GM23338 (cell line): ENCODE results near the gene BMX. TPM values are rescaled to one million over a fixed set of nuclear protein-coding genes. Genes with fewer than 3 reads are reported as not detected.

ENCODE experiments used
- ATAC-seq: fragments of 200-7000 bp; cut with Tn5 transposase; 3 replicates; pipeline ENCODE4 v1.9.1; 2020
- DNase-seq: peaks from one replicate; pipeline ENCODE4 v3.0.0-alpha.2; 2015; ENCODE audit warnings: low spot score
- H2AFZ ChIP-seq: fragments of 200-600 bp; sonication (generic); 2 replicates; pipeline ENCODE4 v1.8.0; 2016; ENCODE audit warnings: antibody characterized with exemption, mild to moderate bottlenecking, moderate library complexity
- H3F3A ChIP-seq: fragments of 200-600 bp; sonication (generic); replicated peaks from 2 replicates; pipeline ENCODE4 v1.8.0; 2017; ENCODE audit warnings: antibody characterized with exemption, mixed run types, low read depth
- H3K27ac ChIP-seq: fragments of 200-600 bp; sonication (generic); 2 replicates; pipeline ENCODE4 v1.6.1; 2016; ENCODE audit warnings: low read depth
- H3K27me3 ChIP-seq: fragments of 200-600 bp; sonication (generic); 2 replicates; pipeline ENCODE4 v1.8.0; 2016; ENCODE audit warnings: mild to moderate bottlenecking, mixed run types, moderate library complexity; ENCODE audit not compliant: insufficient read depth
- H3K36me3 ChIP-seq: fragments of 200-600 bp; sonication (generic); 2 replicates; pipeline ENCODE4 v1.8.0; 2016; ENCODE audit warnings: mild to moderate bottlenecking; ENCODE audit not compliant: insufficient read depth
- H3K4me1 ChIP-seq: fragments of 200-600 bp; sonication (generic); 2 replicates; pipeline ENCODE4 v1.8.0; 2016; ENCODE audit warnings: mild to moderate bottlenecking, moderate library complexity; ENCODE audit not compliant: insufficient read depth
- H3K4me2 ChIP-seq: fragments of 200-600 bp; sonication (generic); 2 replicates; pipeline ENCODE4 v1.7.1; 2017; ENCODE audit warnings: mixed run types
- H3K4me3 ChIP-seq: fragments of 200-600 bp; sonication (generic); 2 replicates; pipeline ENCODE4 v1.6.1; 2016; ENCODE audit warnings: mixed run types
- H3K79me2 ChIP-seq: fragments of 200-600 bp; sonication (generic); replicated peaks from 2 replicates; pipeline ENCODE4 v1.8.0; 2017; ENCODE audit warnings: mild to moderate bottlenecking; ENCODE audit not compliant: insufficient read depth
- H3K9me2 ChIP-seq: fragments of 200-600 bp; sonication (generic); 2 replicates; pipeline ENCODE4 v1.8.0; 2017; ENCODE audit not compliant: insufficient read depth
- H4K20me1 ChIP-seq: fragments of 200-600 bp; sonication (generic); replicated peaks from 2 replicates; pipeline ENCODE4 v1.8.0; 2017; ENCODE audit warnings: mild to moderate bottlenecking; ENCODE audit not compliant: insufficient read depth
- H3K27ac Mint-ChIP-seq: 2 replicates; pipeline ENCODE4 v1.8.0; 2020; ENCODE audit warnings: inconsistent platforms, mild to moderate bottlenecking, moderate library complexity, mixed read lengths
- H3K27me3 Mint-ChIP-seq: 3 replicates; pipeline ENCODE4 v1.8.0; 2022; ENCODE audit warnings: low read depth, mild to moderate bottlenecking, moderate library complexity, mixed read lengths, inconsistent platforms; ENCODE audit not compliant: insufficient read depth, poor library complexity
- H3K36me3 Mint-ChIP-seq: 3 replicates; pipeline ENCODE4 v1.8.0; 2021; ENCODE audit warnings: low read depth, mild to moderate bottlenecking, inconsistent platforms, moderate library complexity, mixed read lengths
- H3K4me1 Mint-ChIP-seq: 3 replicates; pipeline ENCODE4 v1.8.0; 2020; ENCODE audit warnings: mild to moderate bottlenecking, inconsistent platforms, mixed read lengths
- H3K4me3 Mint-ChIP-seq: 3 replicates; pipeline ENCODE4 v1.8.0; 2021; ENCODE audit warnings: moderate library complexity, mild to moderate bottlenecking, inconsistent platforms, mixed read lengths
- H3K9me3 Mint-ChIP-seq: 3 replicates; pipeline ENCODE4 v1.8.0; 2020; ENCODE audit warnings: moderate library complexity, mild to moderate bottlenecking, inconsistent platforms, mixed read lengths
- EZH2 ChIP-seq: fragments of 200-600 bp; sonication (generic); IDR thresholded peaks from one replicate; pipeline ENCODE4 v1.8.0; 2017; ENCODE audit warnings: antibody characterized with exemption, mild to moderate bottlenecking, low read depth; ENCODE audit not compliant: unreplicated experiment
- EZH2phosphoT487 ChIP-seq: fragments of 200-600 bp; sonication (generic); IDR thresholded peaks from one replicate; pipeline ENCODE4 v1.8.1; 2018; ENCODE audit warnings: antibody characterized with exemption; ENCODE audit not compliant: unreplicated experiment
- NANOG ChIP-seq: IDR thresholded peaks from 2 replicates; pipeline ENCODE4 v1.6.1; 2016; ENCODE audit warnings: antibody characterized with exemption, borderline replicate concordance
- STAT1 ChIP-seq: IDR thresholded peaks from one replicate; pipeline ENCODE4 v1.6.1; 2016; ENCODE audit warnings: antibody characterized with exemption; ENCODE audit not compliant: unreplicated experiment
- ZNF114 ChIP-seq: fragments of 250-450 bp; sonication (Bioruptor Pico); IDR thresholded peaks from 2 replicates; pipeline ENCODE4 v1.5.0; 2020; ENCODE audit warnings: mild to moderate bottlenecking, moderate library complexity
- polyA plus RNA-seq: library from polyadenylated mRNA; unstranded; fragments of >200 nt; fragmentation: Nextera tagmentation; extraction: Ambion mirVana; gene quantifications from 2 replicates; pipeline ENCODE4 v1.2.1, GENCODE V29; 2016
- total RNA-seq: library from RNA; depleted of rRNA; stranded (reverse); fragments of >200 nt; shearing (Covaris generic); gene quantifications from 2 replicates; pipeline ENCODE4 v1.2.3, GENCODE V29; 2014
- TF ChIP-seq, protein P1 (sequence below): IDR thresholded peaks from one replicate; pipeline ENCODE4 v1.6.1; 2018; ENCODE audit warnings: antibody characterized with exemption; ENCODE audit not compliant: unreplicated experiment
- TF ChIP-seq, protein P2 (sequence below): fragments of 250-450 bp; sonication (Bioruptor Pico); IDR thresholded peaks from 2 replicates; pipeline ENCODE4 v1.5.0; 2020; ENCODE audit warnings: mild to moderate bottlenecking, moderate library complexity

Gene BMX
- total and polyA plus RNA-seq, 2 experiments from 2014 or later: not detected

DNA sequence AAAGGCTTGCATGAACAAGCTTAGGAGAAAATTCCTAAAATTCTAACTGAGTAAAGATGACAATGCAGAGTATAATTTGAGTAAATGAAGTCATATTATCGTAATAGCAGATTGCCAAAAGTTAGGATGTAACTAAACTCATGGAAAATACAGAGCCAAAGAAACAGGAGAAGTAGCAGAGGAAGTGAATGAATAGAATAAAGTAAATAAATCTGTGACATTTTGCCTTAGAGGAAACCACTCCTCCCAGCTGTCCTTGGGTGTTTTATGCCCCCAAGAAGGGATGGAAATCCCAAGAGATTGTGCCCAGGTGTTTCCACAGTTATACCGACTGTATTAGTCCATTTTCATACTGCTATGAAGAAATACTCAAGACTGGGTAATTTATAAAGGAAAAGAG is 1.9 kb upstream of the BMX start (continued):
- TF ChIP-seq NANOG (no peak), ZNF114 (CRISPR knock-in tag) (no peak), EZH2phosphoT487 (no peak)
- TF ChIP-seq, protein P1, sequence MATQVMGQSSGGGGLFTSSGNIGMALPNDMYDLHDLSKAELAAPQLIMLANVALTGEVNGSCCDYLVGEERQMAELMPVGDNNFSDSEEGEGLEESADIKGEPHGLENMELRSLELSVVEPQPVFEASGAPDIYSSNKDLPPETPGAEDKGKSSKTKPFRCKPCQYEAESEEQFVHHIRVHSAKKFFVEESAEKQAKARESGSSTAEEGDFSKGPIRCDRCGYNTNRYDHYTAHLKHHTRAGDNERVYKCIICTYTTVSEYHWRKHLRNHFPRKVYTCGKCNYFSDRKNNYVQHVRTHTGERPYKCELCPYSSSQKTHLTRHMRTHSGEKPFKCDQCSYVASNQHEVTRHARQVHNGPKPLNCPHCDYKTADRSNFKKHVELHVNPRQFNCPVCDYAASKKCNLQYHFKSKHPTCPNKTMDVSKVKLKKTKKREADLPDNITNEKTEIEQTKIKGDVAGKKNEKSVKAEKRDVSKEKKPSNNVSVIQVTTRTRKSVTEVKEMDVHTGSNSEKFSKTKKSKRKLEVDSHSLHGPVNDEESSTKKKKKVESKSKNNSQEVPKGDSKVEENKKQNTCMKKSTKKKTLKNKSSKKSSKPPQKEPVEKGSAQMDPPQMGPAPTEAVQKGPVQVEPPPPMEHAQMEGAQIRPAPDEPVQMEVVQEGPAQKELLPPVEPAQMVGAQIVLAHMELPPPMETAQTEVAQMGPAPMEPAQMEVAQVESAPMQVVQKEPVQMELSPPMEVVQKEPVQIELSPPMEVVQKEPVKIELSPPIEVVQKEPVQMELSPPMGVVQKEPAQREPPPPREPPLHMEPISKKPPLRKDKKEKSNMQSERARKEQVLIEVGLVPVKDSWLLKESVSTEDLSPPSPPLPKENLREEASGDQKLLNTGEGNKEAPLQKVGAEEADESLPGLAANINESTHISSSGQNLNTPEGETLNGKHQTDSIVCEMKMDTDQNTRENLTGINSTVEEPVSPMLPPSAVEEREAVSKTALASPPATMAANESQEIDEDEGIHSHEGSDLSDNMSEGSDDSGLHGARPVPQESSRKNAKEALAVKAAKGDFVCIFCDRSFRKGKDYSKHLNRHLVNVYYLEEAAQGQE: no peak

DNA sequence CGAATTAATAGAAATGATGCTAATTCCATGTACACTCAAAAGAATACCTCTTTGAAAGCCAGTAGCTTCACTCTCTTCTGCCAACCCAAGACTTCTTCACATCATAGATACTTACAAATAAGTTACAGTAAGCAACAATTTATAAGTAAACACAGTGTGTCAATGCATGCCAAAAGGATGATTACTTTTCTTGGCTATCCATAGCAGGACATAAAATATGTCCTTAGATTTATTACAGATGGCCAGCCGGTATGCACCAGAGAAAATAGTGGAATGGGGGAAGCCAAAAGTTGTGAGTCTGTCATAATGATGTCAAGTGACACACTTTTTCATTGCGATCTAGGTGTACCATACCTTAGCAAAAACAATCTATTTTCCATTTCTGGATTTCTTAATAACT is 631 bp upstream of the BMX start:
- Histone ChIP-seq H3K27me3 (no peaks in the 10 kb centered on the region), H3K9me2 (no peaks in the 10 kb centered on the region), H3K79me2 (no peaks in the 10 kb centered on the region), H2AFZ (no peak overlapping the region), H3K4me2 (no peak overlapping the region), H3K27ac (no peak overlapping the region), H3K36me3 (no peaks in the 10 kb centered on the region), H3K4me3 (no peak overlapping the region), H3F3A (no peaks in the 10 kb centered on the region), H3K4me1 (0 out of 2 replicates have a peak, but pooled peaks cover 4% of the 10 kb centered on the region), H4K20me1 (no peaks in the 10 kb centered on the region)
- Mint-ChIP-seq H3K4me1 (peaks cover 3% of the 10 kb centered on the region; the same call in 1 of the 3 replicates), H3K4me3 (no peak overlapping the region), H3K9me3 (no peaks in the 10 kb centered on the region), H3K27ac (no peak overlapping the region), H3K27me3 (no peaks in the 10 kb centered on the region), H3K36me3 (no peaks in the 10 kb centered on the region)
- TF ChIP-seq STAT1 (no peak), EZH2 (no peak)
- TF ChIP-seq, protein P2, sequence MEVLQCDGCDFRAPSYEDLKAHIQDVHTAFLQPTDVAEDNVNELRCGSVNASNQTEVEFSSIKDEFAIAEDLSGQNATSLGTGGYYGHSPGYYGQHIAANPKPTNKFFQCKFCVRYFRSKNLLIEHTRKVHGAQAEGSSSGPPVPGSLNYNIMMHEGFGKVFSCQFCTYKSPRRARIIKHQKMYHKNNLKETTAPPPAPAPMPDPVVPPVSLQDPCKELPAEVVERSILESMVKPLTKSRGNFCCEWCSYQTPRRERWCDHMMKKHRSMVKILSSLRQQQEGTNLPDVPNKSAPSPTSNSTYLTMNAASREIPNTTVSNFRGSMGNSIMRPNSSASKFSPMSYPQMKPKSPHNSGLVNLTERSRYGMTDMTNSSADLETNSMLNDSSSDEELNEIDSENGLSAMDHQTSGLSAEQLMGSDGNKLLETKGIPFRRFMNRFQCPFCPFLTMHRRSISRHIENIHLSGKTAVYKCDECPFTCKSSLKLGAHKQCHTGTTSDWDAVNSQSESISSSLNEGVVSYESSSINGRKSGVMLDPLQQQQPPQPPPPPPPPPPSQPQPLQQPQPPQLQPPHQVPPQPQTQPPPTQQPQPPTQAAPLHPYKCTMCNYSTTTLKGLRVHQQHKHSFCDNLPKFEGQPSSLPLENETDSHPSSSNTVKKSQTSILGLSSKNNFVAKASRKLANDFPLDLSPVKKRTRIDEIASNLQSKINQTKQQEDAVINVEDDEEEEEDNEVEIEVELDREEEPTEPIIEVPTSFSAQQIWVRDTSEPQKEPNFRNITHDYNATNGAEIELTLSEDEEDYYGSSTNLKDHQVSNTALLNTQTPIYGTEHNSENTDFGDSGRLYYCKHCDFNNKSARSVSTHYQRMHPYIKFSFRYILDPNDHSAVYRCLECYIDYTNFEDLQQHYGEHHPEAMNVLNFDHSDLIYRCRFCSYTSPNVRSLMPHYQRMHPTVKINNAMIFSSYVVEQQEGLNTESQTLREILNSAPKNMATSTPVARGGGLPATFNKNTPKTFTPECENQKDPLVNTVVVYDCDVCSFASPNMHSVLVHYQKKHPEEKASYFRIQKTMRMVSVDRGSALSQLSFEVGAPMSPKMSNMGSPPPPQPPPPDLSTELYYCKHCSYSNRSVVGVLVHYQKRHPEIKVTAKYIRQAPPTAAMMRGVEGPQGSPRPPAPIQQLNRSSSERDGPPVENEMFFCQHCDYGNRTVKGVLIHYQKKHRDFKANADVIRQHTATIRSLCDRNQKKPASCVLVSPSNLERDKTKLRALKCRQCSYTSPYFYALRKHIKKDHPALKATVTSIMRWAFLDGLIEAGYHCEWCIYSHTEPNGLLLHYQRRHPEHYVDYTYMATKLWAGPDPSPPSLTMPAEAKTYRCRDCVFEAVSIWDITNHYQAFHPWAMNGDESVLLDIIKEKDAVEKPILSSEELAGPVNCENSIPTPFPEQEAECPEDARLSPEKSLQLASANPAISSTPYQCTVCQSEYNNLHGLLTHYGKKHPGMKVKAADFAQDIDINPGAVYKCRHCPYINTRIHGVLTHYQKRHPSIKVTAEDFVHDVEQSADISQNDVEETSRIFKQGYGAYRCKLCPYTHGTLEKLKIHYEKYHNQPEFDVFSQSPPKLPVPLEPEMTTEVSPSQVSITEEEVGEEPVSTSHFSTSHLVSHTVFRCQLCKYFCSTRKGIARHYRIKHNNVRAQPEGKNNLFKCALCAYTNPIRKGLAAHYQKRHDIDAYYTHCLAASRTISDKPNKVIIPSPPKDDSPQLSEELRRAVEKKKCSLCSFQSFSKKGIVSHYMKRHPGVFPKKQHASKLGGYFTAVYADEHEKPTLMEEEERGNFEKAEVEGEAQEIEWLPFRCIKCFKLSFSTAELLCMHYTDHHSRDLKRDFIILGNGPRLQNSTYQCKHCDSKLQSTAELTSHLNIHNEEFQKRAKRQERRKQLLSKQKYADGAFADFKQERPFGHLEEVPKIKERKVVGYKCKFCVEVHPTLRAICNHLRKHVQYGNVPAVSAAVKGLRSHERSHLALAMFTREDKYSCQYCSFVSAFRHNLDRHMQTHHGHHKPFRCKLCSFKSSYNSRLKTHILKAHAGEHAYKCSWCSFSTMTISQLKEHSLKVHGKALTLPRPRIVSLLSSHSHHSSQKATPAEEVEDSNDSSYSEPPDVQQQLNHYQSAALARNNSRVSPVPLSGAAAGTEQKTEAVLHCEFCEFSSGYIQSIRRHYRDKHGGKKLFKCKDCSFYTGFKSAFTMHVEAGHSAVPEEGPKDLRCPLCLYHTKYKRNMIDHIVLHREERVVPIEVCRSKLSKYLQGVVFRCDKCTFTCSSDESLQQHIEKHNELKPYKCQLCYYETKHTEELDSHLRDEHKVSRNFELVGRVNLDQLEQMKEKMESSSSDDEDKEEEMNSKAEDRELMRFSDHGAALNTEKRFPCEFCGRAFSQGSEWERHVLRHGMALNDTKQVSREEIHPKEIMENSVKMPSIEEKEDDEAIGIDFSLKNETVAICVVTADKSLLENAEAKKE (CRISPR knock-in tag): no peak
- TF ChIP-seq, protein P1: no peak
- ATAC-seq (no peak), DNase-seq (no peak)
